ENCODE data around the gene HGFAC. TPM values are rescaled to one million over a fixed set of nuclear protein-coding genes. Genes with fewer than 3 reads are reported as not detected.
"Not testable (repeated sequence)": the region's sequence is repeated elsewhere in the genome, so short reads cannot be mapped to it uniquely, and the experiment has no call there.

The HGFAC gene
- total RNA-seq, 1 donor from 2014 or later, result not detected

DNA sequence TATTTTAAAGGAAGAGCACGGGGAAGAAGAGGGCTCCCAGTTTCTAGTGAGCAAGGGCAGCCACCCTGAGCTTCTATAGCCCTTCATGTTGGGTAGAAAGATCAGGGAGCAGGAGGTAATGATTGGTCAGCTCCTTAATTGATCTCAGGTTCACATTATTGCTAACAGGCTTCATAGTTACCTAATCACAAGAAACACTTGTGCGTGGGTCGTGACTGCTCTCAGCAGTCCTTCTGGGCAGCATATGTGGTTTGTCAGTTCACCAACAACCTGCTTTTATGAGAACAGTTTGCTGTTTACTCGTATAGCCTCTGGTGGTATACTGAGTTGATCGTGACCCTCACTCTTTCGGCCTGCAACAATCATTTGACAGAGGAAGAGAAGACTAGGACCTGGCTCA is 16.6 kb downstream of the HGFAC start:
- no peak overlapping the region for H3K9ac ChIP-seq
- TF ChIP-seq EZH2 (IDR thresholded peaks at IDR 0.05) (no peak), EZH2phosphoT487 (IDR thresholded peaks at IDR 0.05) (no peak)
- TF ChIP-seq, protein P1, sequence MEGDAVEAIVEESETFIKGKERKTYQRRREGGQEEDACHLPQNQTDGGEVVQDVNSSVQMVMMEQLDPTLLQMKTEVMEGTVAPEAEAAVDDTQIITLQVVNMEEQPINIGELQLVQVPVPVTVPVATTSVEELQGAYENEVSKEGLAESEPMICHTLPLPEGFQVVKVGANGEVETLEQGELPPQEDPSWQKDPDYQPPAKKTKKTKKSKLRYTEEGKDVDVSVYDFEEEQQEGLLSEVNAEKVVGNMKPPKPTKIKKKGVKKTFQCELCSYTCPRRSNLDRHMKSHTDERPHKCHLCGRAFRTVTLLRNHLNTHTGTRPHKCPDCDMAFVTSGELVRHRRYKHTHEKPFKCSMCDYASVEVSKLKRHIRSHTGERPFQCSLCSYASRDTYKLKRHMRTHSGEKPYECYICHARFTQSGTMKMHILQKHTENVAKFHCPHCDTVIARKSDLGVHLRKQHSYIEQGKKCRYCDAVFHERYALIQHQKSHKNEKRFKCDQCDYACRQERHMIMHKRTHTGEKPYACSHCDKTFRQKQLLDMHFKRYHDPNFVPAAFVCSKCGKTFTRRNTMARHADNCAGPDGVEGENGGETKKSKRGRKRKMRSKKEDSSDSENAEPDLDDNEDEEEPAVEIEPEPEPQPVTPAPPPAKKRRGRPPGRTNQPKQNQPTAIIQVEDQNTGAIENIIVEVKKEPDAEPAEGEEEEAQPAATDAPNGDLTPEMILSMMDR (IDR thresholded peaks at IDR 0.05), result no peak
- no peak overlapping the region for H2AFZ ChIP-seq (replicated peaks)
- no peaks in the 10 kb centered on the region for H3K36me3 ChIP-seq
- peaks cover 8% of the 10 kb centered on the region for H3K4me1 ChIP-seq
- H3K4me3 ChIP-seq, result no peak overlapping the region
- H3K9me3 Mint-ChIP-seq, result peaks cover 23% of the 10 kb centered on the region
- no peak overlapping the region for H3K27ac Mint-ChIP-seq
- peaks cover 4% of the 10 kb centered on the region for H4K20me1 ChIP-seq (ENCODE audit: low read depth)
- H3K9me3 ChIP-seq (ENCODE audit: low read depth), result no peaks in the 10 kb centered on the region
- H3K27me3 ChIP-seq, result peaks cover 47% of the 10 kb centered on the region
- no peak for DNase-seq (ENCODE audit: low spot score)
- H3K4me2 ChIP-seq, result no peak overlapping the region
- peaks cover 17% of the 10 kb centered on the region for H3K27me3 Mint-ChIP-seq (ENCODE audit: insufficient read depth, low read depth)
- H3K4me1 Mint-ChIP-seq, result peaks cover 9% of the 10 kb centered on the region
- H3K4me3 Mint-ChIP-seq, result no peak overlapping the region
- no peak overlapping the region for H3K27ac ChIP-seq
- H3K79me2 ChIP-seq (ENCODE audit: low read depth), result no peaks in the 10 kb centered on the region
- H3F3A ChIP-seq (ENCODE audit: low read depth), result peaks cover 9% of the 10 kb centered on the region
- peaks cover 2% of the 10 kb centered on the region for H3K36me3 Mint-ChIP-seq

DNA sequence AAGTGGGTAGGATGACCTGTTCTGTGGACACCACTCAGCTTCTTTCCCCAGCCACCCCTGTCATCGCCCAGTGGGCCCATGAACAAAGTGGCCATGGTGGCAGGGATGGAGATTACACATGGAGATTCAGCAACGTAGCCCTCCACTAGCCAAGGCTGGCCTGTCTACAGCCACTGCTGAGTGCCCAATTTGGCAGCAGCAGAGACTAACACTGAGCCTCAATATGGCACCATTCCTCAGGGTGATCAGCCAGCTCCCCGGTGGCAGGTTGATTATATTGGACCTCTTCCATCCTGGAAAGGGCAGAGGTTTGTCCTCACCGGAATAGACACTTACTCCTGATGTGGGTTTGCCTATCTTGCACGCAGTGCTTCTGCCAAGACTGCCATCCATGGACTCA is 17.4 kb downstream of the HGFAC start:
- H3K4me1 Mint-ChIP-seq; H3K9ac ChIP-seq; DNase-seq (ENCODE audit: low spot score); H4K20me1 ChIP-seq (ENCODE audit: low read depth); H2AFZ ChIP-seq (replicated peaks); H3K9me3 ChIP-seq (ENCODE audit: low read depth); H3F3A ChIP-seq (ENCODE audit: low read depth); H3K4me2 ChIP-seq; H3K36me3 ChIP-seq; H3K4me3 Mint-ChIP-seq; H3K4me3 ChIP-seq; H3K79me2 ChIP-seq (ENCODE audit: low read depth); H3K36me3 Mint-ChIP-seq; H3K27ac Mint-ChIP-seq; H3K27ac ChIP-seq: not testable (repeated sequence)
- Histone ChIP-seq H3K4me1 (peaks cover 12% of the 10 kb centered on the region), H3K27me3 (peaks cover 54% of the 10 kb centered on the region)
- Mint-ChIP-seq H3K27me3 (ENCODE audit: insufficient read depth, low read depth) (peaks cover 13% of the 10 kb centered on the region), H3K9me3 (peaks cover 17% of the 10 kb centered on the region)

DNA sequence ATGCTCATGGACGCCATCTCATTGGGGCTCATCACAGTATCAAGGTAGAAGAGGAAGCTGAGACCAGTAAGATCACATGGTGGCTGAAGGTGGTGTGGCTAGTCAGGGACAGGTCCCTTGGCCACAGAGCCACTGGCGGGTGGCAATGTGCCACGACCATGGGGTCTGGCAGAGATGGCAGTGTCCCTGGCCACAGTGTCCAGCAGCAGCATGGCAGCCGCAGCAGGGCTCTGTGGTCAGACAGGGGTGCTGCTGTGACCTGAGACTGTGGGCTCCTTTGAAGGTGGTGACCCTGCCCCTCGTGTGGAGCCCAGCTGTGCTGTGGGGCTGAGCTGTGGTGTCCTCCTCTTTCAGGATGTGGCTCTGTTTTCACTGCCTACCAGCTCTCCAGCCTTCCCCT is 19.2 kb downstream of the HGFAC start:
- no peak overlapping the region for H3K9ac ChIP-seq
- H3K27ac Mint-ChIP-seq, result no peak overlapping the region
- peaks cover 16% of the 10 kb centered on the region for H3K4me1 Mint-ChIP-seq
- no peaks in the 10 kb centered on the region for H3K79me2 ChIP-seq (ENCODE audit: low read depth)
- peaks cover 4% of the 10 kb centered on the region for H4K20me1 ChIP-seq (ENCODE audit: low read depth)
- TF ChIP-seq, protein P1 (IDR thresholded peaks at IDR 0.05), result no peak
- TF ChIP-seq EZH2 (IDR thresholded peaks at IDR 0.05) (no peak), EZH2phosphoT487 (IDR thresholded peaks at IDR 0.05) (no peak)
- H3K9me3 Mint-ChIP-seq, result peaks cover 8% of the 10 kb centered on the region
- no peak overlapping the region for H3K27ac ChIP-seq
- H3F3A ChIP-seq (ENCODE audit: low read depth), result peaks cover 9% of the 10 kb centered on the region
- no peak overlapping the region for H2AFZ ChIP-seq (replicated peaks)
- no peak for DNase-seq (ENCODE audit: low spot score)
- H3K4me2 ChIP-seq, result no peak overlapping the region
- no peaks in the 10 kb centered on the region for H3K36me3 ChIP-seq
- peaks cover 72% of the 10 kb centered on the region for H3K27me3 ChIP-seq
- H3K4me3 Mint-ChIP-seq, result no peak overlapping the region
- peaks cover 12% of the 10 kb centered on the region for H3K4me1 ChIP-seq
- no peaks in the 10 kb centered on the region for H3K36me3 Mint-ChIP-seq
- H3K27me3 Mint-ChIP-seq (ENCODE audit: insufficient read depth, low read depth), result peaks cover 13% of the 10 kb centered on the region
- no peaks in the 10 kb centered on the region for H3K9me3 ChIP-seq (ENCODE audit: low read depth)
- H3K4me3 ChIP-seq, result no peak overlapping the region

DNA sequence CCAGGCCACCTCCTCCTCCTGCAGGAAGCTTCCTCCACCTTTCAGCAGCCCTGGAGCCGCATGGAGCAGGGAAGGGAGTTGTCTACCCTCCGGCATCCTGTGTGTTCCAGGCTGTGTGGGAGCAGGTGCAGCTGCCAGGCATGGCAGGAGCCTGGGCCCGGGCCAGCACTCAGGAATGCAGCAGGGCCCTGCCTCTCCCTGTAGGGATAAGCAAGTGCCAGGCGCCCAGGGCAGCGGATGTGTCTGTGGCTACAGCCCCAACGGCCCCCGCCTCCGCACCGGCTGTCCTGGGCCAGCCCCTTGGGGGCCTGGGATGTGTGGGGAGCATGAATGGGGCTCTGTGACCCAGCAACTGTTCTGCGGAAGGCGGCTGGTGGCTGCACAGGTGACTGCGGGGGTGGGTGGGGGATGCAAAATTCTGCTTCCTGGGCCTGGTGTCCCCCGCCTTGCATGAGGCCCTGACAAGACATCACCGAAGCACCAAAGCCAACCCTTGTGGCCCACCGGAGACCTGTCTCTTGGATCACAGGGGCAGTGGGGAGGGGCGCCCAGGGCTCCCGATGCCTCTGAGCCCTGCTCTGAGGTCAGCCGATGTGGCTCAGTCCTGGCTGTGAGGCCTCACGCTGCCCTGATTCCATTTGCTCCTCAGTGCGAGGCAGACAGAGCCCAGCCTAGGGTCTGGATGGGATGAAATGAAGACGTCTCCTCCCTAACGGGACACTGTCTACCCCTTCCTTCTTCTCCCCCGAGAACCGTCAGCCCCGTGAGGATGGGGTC is 19.9 kb downstream of the HGFAC start:
- Histone ChIP-seq H3F3A (ENCODE audit: low read depth) (peaks cover 9% of the 10 kb centered on the region), H3K4me2 (no peak overlapping the region), H3K27ac (no peak overlapping the region), H3K4me1 (peaks cover 12% of the 10 kb centered on the region), H3K9ac (no peak overlapping the region), H3K79me2 (ENCODE audit: low read depth) (no peaks in the 10 kb centered on the region), H3K27me3 (peaks cover 80% of the 10 kb centered on the region), H2AFZ (replicated peaks) (no peak overlapping the region), H4K20me1 (ENCODE audit: low read depth) (peaks cover 4% of the 10 kb centered on the region), H3K4me3 (no peak overlapping the region), H3K9me3 (ENCODE audit: low read depth) (no peaks in the 10 kb centered on the region), H3K36me3 (no peaks in the 10 kb centered on the region)
- Mint-ChIP-seq H3K4me3 (no peak overlapping the region), H3K4me1 (peaks cover 21% of the 10 kb centered on the region), H3K27ac (no peak overlapping the region), H3K36me3 (no peaks in the 10 kb centered on the region), H3K9me3 (peaks cover 4% of the 10 kb centered on the region), H3K27me3 (ENCODE audit: insufficient read depth, low read depth) (peaks cover 15% of the 10 kb centered on the region)
- no peak for DNase-seq (ENCODE audit: low spot score)
- TF ChIP-seq, protein P1 (IDR thresholded peaks at IDR 0.05), result no peak
- TF ChIP-seq EZH2phosphoT487 (IDR thresholded peaks at IDR 0.05) (no peak), EZH2 (IDR thresholded peaks at IDR 0.05) (no peak)
